Measurements from ENCODE around the gene MYO1D. TPM values are rescaled to one million over a fixed set of nuclear protein-coding genes. Genes with fewer than 3 reads are reported as not detected.
A peak's percentile ranks its signal among the peaks of the same experiment; 100 is the strongest.

The MYO1D gene
- total and polyA plus RNA-seq, 5 donors from 2014 or later: 1.5 to 8.2 (median 2.7) TPM

DNA sequence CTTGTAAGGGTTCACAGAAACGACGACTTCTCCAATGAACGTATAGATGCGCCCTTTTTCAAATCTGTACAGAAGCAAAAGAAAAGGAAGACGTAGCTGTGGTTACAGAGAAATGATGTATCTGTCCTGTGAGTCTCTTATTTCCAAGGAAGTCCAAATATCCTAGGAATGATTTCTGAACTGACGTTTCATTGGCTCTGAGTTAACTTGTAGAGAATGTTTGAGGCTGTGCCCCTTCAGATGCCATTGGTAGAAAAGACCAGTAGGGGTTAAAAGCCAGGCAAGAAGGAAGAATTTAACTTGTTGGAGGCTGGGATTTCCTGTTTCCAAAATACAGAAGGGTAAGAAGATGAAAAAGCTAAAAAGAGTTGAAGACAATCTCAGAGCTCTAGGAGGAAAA, 96.2 kb downstream of the MYO1D start:
- H3K9me3 Mint-ChIP-seq: no peaks in the 10 kb centered on the region
- no peak overlapping the region for H3K27ac Mint-ChIP-seq
- ATAC-seq (ENCODE audit: low read depth in 2 of 2) (no peak), DNase-seq (no peak)
- Histone ChIP-seq H3K36me3 (ENCODE audit: control insufficient read depth, insufficient read depth, low read length) (no peaks in the 10 kb centered on the region), H3K9me3 (ENCODE audit: control insufficient read depth in 2 of 2, low read length in 2 of 2) (no peaks in the 10 kb centered on the region), H3K4me3 (ENCODE audit: low read depth, low read length) (no peak overlapping the region), H3K27me3 (ENCODE audit: control insufficient read depth, insufficient read depth, low read length) (no peaks in the 10 kb centered on the region), H3K4me1 (ENCODE audit: control insufficient read depth, insufficient read depth, low read length, poor library complexity, severe bottlenecking) (no peaks in the 10 kb centered on the region), H3K27ac (ENCODE audit: insufficient read depth, low read length, poor library complexity, severe bottlenecking) (no peak overlapping the region)
- no peaks in the 10 kb centered on the region for H3K4me1 Mint-ChIP-seq
- H3K4me3 Mint-ChIP-seq: no peak overlapping the region
- H3K36me3 Mint-ChIP-seq: peaks cover 4% of the 10 kb centered on the region
- peaks cover 5% of the 10 kb centered on the region for H3K27me3 Mint-ChIP-seq

DNA sequence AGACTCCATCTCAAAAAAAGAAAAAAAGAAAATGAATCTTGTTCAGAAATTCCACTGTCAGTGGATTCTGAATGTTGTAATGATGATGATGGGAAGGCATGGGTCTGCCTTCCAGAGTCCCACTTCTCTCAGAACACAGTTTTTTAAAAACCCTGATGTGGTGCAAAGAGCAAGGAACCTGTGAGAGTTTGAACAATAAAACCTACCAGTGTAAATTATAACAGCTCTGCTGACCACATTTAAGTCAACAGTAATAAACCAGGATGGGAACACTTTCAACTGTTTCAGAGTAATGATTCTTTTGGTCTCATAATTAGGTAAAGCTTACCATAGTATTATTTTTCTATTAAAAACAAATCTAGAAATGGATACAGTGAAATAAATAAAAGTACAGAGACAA, 99.0 kb downstream of the MYO1D start:
- Mint-ChIP-seq H3K9me3 (no peaks in the 10 kb centered on the region), H3K27ac (no peak overlapping the region), H3K36me3 (peaks cover 5% of the 10 kb centered on the region), H3K4me3 (no peak overlapping the region), H3K27me3 (no peaks in the 10 kb centered on the region), H3K4me1 (no peaks in the 10 kb centered on the region)
- no peak overlapping the region for H3K27ac ChIP-seq (ENCODE audit: insufficient read depth, low read length, poor library complexity, severe bottlenecking)
- H3K9me3 ChIP-seq (ENCODE audit: control insufficient read depth in 2 of 2, low read length in 2 of 2): no peaks in the 10 kb centered on the region
- H3K27me3 ChIP-seq (ENCODE audit: control insufficient read depth, insufficient read depth, low read length): no peaks in the 10 kb centered on the region
- no peaks in the 10 kb centered on the region for H3K36me3 ChIP-seq (ENCODE audit: control insufficient read depth, insufficient read depth, low read length)
- H3K4me3 ChIP-seq (ENCODE audit: low read depth, low read length): no peak overlapping the region
- no peaks in the 10 kb centered on the region for H3K4me1 ChIP-seq (ENCODE audit: control insufficient read depth, insufficient read depth, low read length, poor library complexity, severe bottlenecking)
- no peak for ATAC-seq (ENCODE audit: low read depth in 2 of 2)
- no peak for DNase-seq

DNA sequence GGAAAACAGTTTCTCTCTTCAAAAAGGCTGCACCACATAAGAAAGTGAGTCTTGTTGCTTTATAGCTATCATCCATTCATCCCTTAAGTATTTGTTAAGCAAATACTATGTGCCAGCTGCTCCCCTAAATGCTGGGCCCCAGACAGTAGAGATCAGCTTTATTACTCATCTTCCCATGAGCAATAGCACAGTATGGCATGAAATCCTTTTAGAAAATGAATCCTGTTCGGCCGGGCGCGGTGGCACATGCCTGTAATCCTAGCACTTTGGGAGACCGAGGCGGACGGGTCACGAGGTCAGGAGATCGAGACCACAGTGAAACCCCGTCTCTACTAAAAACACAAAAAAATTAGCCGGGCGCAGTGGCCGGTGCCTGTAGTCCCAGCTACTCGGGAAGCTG, 99.5 kb downstream of the MYO1D start:
- no peak overlapping the region for H3K4me3 Mint-ChIP-seq
- Histone ChIP-seq H3K4me1 (ENCODE audit: control insufficient read depth, insufficient read depth, low read length, poor library complexity, severe bottlenecking) (no peaks in the 10 kb centered on the region), H3K4me3 (ENCODE audit: low read depth, low read length) (no peak overlapping the region), H3K27me3 (ENCODE audit: control insufficient read depth, insufficient read depth, low read length) (no peaks in the 10 kb centered on the region), H3K36me3 (ENCODE audit: control insufficient read depth, insufficient read depth, low read length) (no peaks in the 10 kb centered on the region), H3K27ac (ENCODE audit: insufficient read depth, low read length, poor library complexity, severe bottlenecking) (no peak overlapping the region), H3K9me3 (ENCODE audit: control insufficient read depth in 2 of 2, low read length in 2 of 2) (no peaks in the 10 kb centered on the region)
- no peak for ATAC-seq (ENCODE audit: low read depth in 2 of 2)
- H3K4me1 Mint-ChIP-seq: no peaks in the 10 kb centered on the region
- H3K27ac Mint-ChIP-seq: no peak overlapping the region
- H3K27me3 Mint-ChIP-seq: no peaks in the 10 kb centered on the region
- no peak for DNase-seq
- no peaks in the 10 kb centered on the region for H3K9me3 Mint-ChIP-seq
- peaks cover 7% of the 10 kb centered on the region for H3K36me3 Mint-ChIP-seq

DNA sequence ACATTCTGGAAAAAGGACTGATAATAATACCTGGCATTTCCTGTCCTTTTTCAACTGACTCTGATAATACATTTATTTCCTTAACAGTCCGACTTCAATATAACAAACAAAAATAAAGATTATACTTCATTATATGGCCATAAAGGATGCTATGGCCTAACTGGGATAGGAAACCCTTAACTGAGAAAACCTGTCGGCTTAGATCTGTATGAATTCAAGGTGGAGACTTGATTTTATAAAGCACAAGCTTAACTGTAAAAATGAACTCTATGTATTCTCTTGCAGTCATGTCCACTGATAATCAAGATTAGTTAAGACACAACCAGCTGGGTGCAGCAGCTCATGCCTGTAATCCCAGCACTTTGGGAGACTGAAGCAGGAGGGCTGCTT, 102.2 kb downstream of the MYO1D start:
- H3K36me3 ChIP-seq (ENCODE audit: control insufficient read depth, insufficient read depth, low read length): no peaks in the 10 kb centered on the region
- no peak overlapping the region for H3K4me3 Mint-ChIP-seq
- no peaks in the 10 kb centered on the region for H3K27me3 Mint-ChIP-seq
- H3K9me3 Mint-ChIP-seq: no peaks in the 10 kb centered on the region
- H3K27ac Mint-ChIP-seq: no peak overlapping the region
- H3K9me3 ChIP-seq (ENCODE audit: control insufficient read depth in 2 of 2, low read length in 2 of 2): no peaks in the 10 kb centered on the region
- H3K4me1 Mint-ChIP-seq: no peaks in the 10 kb centered on the region
- no peak overlapping the region for H3K4me3 ChIP-seq (ENCODE audit: low read depth, low read length)
- no peak overlapping the region for H3K27ac ChIP-seq (ENCODE audit: insufficient read depth, low read length, poor library complexity, severe bottlenecking)
- no peak for ATAC-seq (ENCODE audit: low read depth in 2 of 2)
- H3K36me3 Mint-ChIP-seq: peaks cover 10% of the 10 kb centered on the region
- H3K4me1 ChIP-seq (ENCODE audit: control insufficient read depth, insufficient read depth, low read length, poor library complexity, severe bottlenecking): no peaks in the 10 kb centered on the region
- DNase-seq: no peak
- no peaks in the 10 kb centered on the region for H3K27me3 ChIP-seq (ENCODE audit: control insufficient read depth, insufficient read depth, low read length)

DNA sequence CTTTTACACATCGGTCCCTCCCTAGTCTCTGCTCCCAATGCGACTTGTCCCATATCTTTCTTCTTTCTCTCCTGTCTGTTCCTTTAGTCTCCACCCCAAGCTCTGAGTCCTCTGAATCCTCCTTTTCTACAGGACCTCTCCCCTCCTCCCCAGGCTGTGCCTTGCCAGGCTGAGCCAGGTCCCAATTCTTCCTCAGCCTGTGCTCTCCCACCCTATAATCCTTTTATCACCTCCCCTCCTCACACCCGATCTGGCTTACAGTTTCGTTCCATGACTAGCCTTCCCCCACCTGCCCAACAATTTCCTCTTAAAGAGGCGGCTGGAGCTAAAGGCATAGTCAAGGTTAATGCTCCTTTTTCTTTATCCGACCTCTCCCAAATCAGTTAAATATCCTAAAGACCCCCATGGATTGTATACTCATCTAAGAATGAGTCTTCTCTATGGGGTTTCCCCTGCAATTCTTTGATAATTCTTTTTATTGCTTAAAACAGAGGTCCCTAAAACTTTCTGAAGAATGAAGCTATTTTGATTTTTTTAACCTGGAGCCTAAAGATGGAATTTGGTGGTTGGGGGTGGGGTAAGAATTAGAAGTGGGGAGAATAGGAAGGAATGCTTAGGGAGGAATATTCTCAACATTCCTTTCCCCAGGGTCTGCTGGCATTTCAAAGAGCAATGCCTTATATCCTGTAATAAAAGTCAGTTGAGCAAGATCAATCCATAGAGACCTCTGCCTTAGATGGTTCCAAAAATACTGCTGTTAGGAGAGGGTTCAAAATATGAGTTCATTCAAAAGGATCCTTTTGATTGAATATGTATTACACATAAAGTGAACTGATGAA, 102.8 kb downstream of the MYO1D start:
- no peak for DNase-seq
- H3K27me3 Mint-ChIP-seq: no peaks in the 10 kb centered on the region
- H3K36me3 Mint-ChIP-seq: peaks cover 10% of the 10 kb centered on the region
- H3K4me3 Mint-ChIP-seq: peak overlapping the region in 1 of 4 donors; percentile 39
- H3K4me1 Mint-ChIP-seq: no peaks in the 10 kb centered on the region
- no peaks in the 10 kb centered on the region for H3K27me3 ChIP-seq (ENCODE audit: control insufficient read depth, insufficient read depth, low read length)
- H3K27ac ChIP-seq (ENCODE audit: insufficient read depth, low read length, poor library complexity, severe bottlenecking): no peak overlapping the region
- H3K27ac Mint-ChIP-seq: no peak overlapping the region
- no peaks in the 10 kb centered on the region for H3K36me3 ChIP-seq (ENCODE audit: control insufficient read depth, insufficient read depth, low read length)
- H3K4me3 ChIP-seq (ENCODE audit: low read depth, low read length): no peak overlapping the region
- no peaks in the 10 kb centered on the region for H3K9me3 Mint-ChIP-seq
- H3K4me1 ChIP-seq (ENCODE audit: control insufficient read depth, insufficient read depth, low read length, poor library complexity, severe bottlenecking): no peaks in the 10 kb centered on the region
- ATAC-seq (ENCODE audit: low read depth in 2 of 2): no peak
- no peaks in the 10 kb centered on the region for H3K9me3 ChIP-seq (ENCODE audit: control insufficient read depth in 2 of 2, low read length in 2 of 2)

DNA sequence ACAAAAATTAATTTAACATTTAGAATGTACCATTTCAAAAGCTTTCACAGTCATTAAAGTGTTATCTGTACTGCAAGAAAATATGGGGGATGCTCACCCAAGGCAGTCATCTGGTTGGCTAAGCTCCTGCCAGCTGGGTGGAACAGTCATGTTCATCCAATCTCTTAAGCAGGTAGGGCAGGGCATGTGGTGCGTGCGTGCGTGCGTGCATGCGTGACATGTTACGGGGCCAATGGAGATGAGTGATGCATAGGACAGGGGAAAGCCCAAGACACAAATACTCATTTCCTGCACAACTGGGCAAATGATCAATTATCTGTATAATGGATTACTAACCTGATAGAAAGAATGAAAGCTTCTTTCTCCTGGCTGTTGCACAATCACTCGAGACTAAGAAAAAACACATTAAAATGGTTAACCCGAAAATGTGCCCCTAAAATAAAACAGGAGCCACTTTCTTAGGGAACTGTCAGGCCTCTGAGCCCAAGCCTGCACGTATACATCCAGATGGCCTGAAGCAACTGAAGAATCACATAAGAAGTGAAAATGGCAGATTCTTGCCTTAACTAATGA, 104.4 kb downstream of the MYO1D start:
- ATAC-seq (ENCODE audit: low read depth in 2 of 2) (no peak), DNase-seq (no peak)
- Mint-ChIP-seq H3K36me3 (peaks cover 14% of the 10 kb centered on the region), H3K27ac (no peak overlapping the region), H3K9me3 (no peaks in the 10 kb centered on the region), H3K4me3 (no peak overlapping the region), H3K4me1 (no peaks in the 10 kb centered on the region), H3K27me3 (no peaks in the 10 kb centered on the region)
- no peaks in the 10 kb centered on the region for H3K9me3 ChIP-seq (ENCODE audit: control insufficient read depth in 2 of 2, low read length in 2 of 2)
- H3K27ac ChIP-seq (ENCODE audit: insufficient read depth, low read length, poor library complexity, severe bottlenecking): no peak overlapping the region
- H3K4me1 ChIP-seq (ENCODE audit: control insufficient read depth, insufficient read depth, low read length, poor library complexity, severe bottlenecking): no peaks in the 10 kb centered on the region
- no peaks in the 10 kb centered on the region for H3K36me3 ChIP-seq (ENCODE audit: control insufficient read depth, insufficient read depth, low read length)
- no peaks in the 10 kb centered on the region for H3K27me3 ChIP-seq (ENCODE audit: control insufficient read depth, insufficient read depth, low read length)
- H3K4me3 ChIP-seq (ENCODE audit: low read depth, low read length): no peak overlapping the region

DNA sequence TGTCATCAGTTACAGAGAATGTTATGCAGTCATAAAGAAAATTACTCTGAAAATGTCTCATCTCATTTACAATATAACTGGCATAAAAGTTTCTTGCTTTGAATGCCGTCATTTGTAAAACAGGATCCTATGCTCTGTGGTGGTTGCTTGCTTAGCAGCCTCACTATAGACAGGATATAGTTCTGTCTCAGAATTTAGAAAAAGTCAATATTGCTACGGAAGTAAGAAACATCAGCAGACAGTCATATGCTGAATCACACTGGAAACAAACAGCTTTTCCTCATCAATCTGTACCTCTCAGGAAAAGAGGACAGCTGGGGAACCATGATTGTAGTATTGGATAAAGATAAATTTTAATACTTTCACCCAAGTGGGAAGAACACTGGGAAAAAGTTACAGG, 105.5 kb downstream of the MYO1D start:
- no peak overlapping the region for H3K27ac ChIP-seq (ENCODE audit: insufficient read depth, low read length, poor library complexity, severe bottlenecking)
- H3K4me3 ChIP-seq (ENCODE audit: low read depth, low read length): no peak overlapping the region
- H3K36me3 Mint-ChIP-seq: peaks cover 10% of the 10 kb centered on the region
- H3K27me3 Mint-ChIP-seq: no peaks in the 10 kb centered on the region
- DNase-seq (no peak), ATAC-seq (ENCODE audit: low read depth in 2 of 2) (peak in 1 of 2 donors; percentile 60)
- no peaks in the 10 kb centered on the region for H3K27me3 ChIP-seq (ENCODE audit: control insufficient read depth, insufficient read depth, low read length)
- H3K36me3 ChIP-seq (ENCODE audit: control insufficient read depth, insufficient read depth, low read length): no peaks in the 10 kb centered on the region
- H3K4me1 ChIP-seq (ENCODE audit: control insufficient read depth, insufficient read depth, low read length, poor library complexity, severe bottlenecking): no peaks in the 10 kb centered on the region
- no peak overlapping the region for H3K27ac Mint-ChIP-seq
- H3K4me1 Mint-ChIP-seq: no peaks in the 10 kb centered on the region
- H3K4me3 Mint-ChIP-seq: no peak overlapping the region
- H3K9me3 Mint-ChIP-seq: no peaks in the 10 kb centered on the region
- no peaks in the 10 kb centered on the region for H3K9me3 ChIP-seq (ENCODE audit: control insufficient read depth in 2 of 2, low read length in 2 of 2)

DNA sequence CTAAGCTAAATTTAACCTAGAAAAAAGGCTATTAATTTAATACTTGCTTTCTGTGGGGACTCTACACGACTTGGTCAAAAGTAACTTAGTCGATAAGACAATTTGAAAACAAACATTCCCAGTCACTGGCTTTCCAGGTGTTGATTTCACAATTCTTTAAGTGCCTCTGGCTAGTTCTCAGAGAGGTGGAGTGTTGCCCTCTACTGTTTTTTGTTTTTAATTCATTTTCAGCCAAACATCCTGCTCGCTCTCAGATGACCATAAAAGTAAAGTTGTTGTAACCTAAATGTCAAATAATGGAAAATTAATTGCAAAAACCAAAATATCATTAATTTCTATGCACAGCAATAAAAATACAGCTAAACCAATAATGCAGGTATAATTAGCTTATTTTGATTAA, 107.1 kb downstream of the MYO1D start:
- Histone ChIP-seq H3K27me3 (ENCODE audit: control insufficient read depth, insufficient read depth, low read length) (no peaks in the 10 kb centered on the region), H3K9me3 (ENCODE audit: control insufficient read depth in 2 of 2, low read length in 2 of 2) (no peaks in the 10 kb centered on the region), H3K4me1 (ENCODE audit: control insufficient read depth, insufficient read depth, low read length, poor library complexity, severe bottlenecking) (no peaks in the 10 kb centered on the region), H3K27ac (ENCODE audit: insufficient read depth, low read length, poor library complexity, severe bottlenecking) (no peak overlapping the region), H3K4me3 (ENCODE audit: low read depth, low read length) (no peak overlapping the region), H3K36me3 (ENCODE audit: control insufficient read depth, insufficient read depth, low read length) (no peaks in the 10 kb centered on the region)
- no peak for ATAC-seq (ENCODE audit: low read depth in 2 of 2)
- Mint-ChIP-seq H3K27ac (peak overlapping the region in 1 of 3 donors; percentile 53), H3K36me3 (peaks cover 10% of the 10 kb centered on the region), H3K4me1 (no peaks in the 10 kb centered on the region), H3K27me3 (no peaks in the 10 kb centered on the region), H3K9me3 (no peaks in the 10 kb centered on the region), H3K4me3 (no peak overlapping the region)
- no peak for DNase-seq
